ENCODE measurements around the gene PLXDC2.
"Not testable (repeated sequence)": the region's sequence is repeated elsewhere in the genome, so short reads cannot be mapped to it uniquely, and the experiment has no call there.

Gene PLXDC2

GRCh38 chr10:20034732-20035131, 218.5 kb downstream of the PLXDC2 start:
- no peak for TF ChIP-seq POLR2A (IDR thresholded peaks at IDR 0.05; ENCODE audit: low read length)
- TF ChIP-seq GATA1 (IDR thresholded peaks at IDR 0.05; ENCODE audit: low read depth, low read length) = no peak
- no peak for DNase-seq

- DNase-seq = no peak
- TF ChIP-seq POLR2A (IDR thresholded peaks at IDR 0.05; ENCODE audit: low read length) (no peak), GATA1 (IDR thresholded peaks at IDR 0.05; ENCODE audit: low read depth, low read length) (no peak)
Observed at GRCh38 chr10:20040012-20040411, 223.8 kb downstream of the PLXDC2 start.

- TF ChIP-seq GATA1 (IDR thresholded peaks at IDR 0.05; ENCODE audit: low read depth, low read length) (no peak), POLR2A (IDR thresholded peaks at IDR 0.05; ENCODE audit: low read length) (no peak)
Observed at GRCh38 chr10:20041931-20042330, 225.7 kb downstream of the PLXDC2 start.

GRCh38 chr10:20045100-20045499, 228.9 kb downstream of the PLXDC2 start:
- DNase-seq = not testable (repeated sequence)

More at GRCh38 chr10:20041931-20042330, 225.7 kb downstream of the PLXDC2 start:
- DNase-seq = no peak

- no peak for DNase-seq
- TF ChIP-seq POLR2A (IDR thresholded peaks at IDR 0.05; ENCODE audit: low read length) (no peak), GATA1 (IDR thresholded peaks at IDR 0.05; ENCODE audit: low read depth, low read length) (no peak)
Observed at GRCh38 chr10:20048161-20048560, 231.9 kb downstream of the PLXDC2 start.

- DNase-seq = no peak
- TF ChIP-seq GATA1 (IDR thresholded peaks at IDR 0.05; ENCODE audit: low read depth, low read length) (no peak), POLR2A (IDR thresholded peaks at IDR 0.05; ENCODE audit: low read length) (no peak)
Observed at GRCh38 chr10:20058135-20058534, 241.9 kb downstream of the PLXDC2 start.

- no peak for DNase-seq
- TF ChIP-seq POLR2A (IDR thresholded peaks at IDR 0.05; ENCODE audit: low read length) (no peak), GATA1 (IDR thresholded peaks at IDR 0.05; ENCODE audit: low read depth, low read length) (no peak)
Observed at GRCh38 chr10:20059084-20059835, 243.0 kb downstream of the PLXDC2 start.

GRCh38 chr10:20065814-20066213, 249.6 kb downstream of the PLXDC2 start:
- DNase-seq = no peak
- no peak for TF ChIP-seq GATA1 (IDR thresholded peaks at IDR 0.05; ENCODE audit: low read depth, low read length)
- TF ChIP-seq POLR2A (IDR thresholded peaks at IDR 0.05; ENCODE audit: low read length) = no peak

GRCh38 chr10:20073167-20073566, 256.9 kb downstream of the PLXDC2 start:
- no peak for DNase-seq
- TF ChIP-seq GATA1 (IDR thresholded peaks at IDR 0.05; ENCODE audit: low read depth, low read length) = no peak
- no peak for TF ChIP-seq POLR2A (IDR thresholded peaks at IDR 0.05; ENCODE audit: low read length)

- no peak for TF ChIP-seq GATA1 (IDR thresholded peaks at IDR 0.05; ENCODE audit: low read depth, low read length)
- DNase-seq = no peak
Observed at GRCh38 chr10:20075713-20076112, 259.5 kb downstream of the PLXDC2 start.

- DNase-seq = no peak
- TF ChIP-seq GATA1 (IDR thresholded peaks at IDR 0.05; ENCODE audit: low read depth, low read length) (no peak), POLR2A (IDR thresholded peaks at IDR 0.05; ENCODE audit: low read length) (no peak)
Observed at GRCh38 chr10:20084451-20084850, 268.2 kb downstream of the PLXDC2 start.

GRCh38 chr10:20085115-20085514, 268.9 kb downstream of the PLXDC2 start:
- no peak for TF ChIP-seq POLR2A (IDR thresholded peaks at IDR 0.05; ENCODE audit: low read length)
- no peak for TF ChIP-seq GATA1 (IDR thresholded peaks at IDR 0.05; ENCODE audit: low read depth, low read length)
- no peak for DNase-seq

- DNase-seq = no peak
- TF ChIP-seq GATA1 (IDR thresholded peaks at IDR 0.05; ENCODE audit: low read depth, low read length) = no peak
- TF ChIP-seq POLR2A (IDR thresholded peaks at IDR 0.05; ENCODE audit: low read length) = no peak
Observed at GRCh38 chr10:20087353-20087752, 271.1 kb downstream of the PLXDC2 start.

GRCh38 chr10:20088061-20088701, 271.9 kb downstream of the PLXDC2 start:
- no peak for DNase-seq
- TF ChIP-seq GATA1 (IDR thresholded peaks at IDR 0.05; ENCODE audit: low read depth, low read length) = no peak

- no peak for DNase-seq
- no peak for TF ChIP-seq POLR2A (IDR thresholded peaks at IDR 0.05; ENCODE audit: low read length)
- no peak for TF ChIP-seq GATA1 (IDR thresholded peaks at IDR 0.05; ENCODE audit: low read depth, low read length)
Observed at GRCh38 chr10:20089879-20090278, 273.6 kb downstream of the PLXDC2 start.

All from erythroblast (primary cell).